NCI-H1048 (cell line): ENCODE measurements around the gene PRR23E.

Source experiments
- DNase-seq: peaks from one replicate; lab custom pipeline; 2025; lab: John Stamatoyannopoulos, UW

PRR23E gene, protein sequence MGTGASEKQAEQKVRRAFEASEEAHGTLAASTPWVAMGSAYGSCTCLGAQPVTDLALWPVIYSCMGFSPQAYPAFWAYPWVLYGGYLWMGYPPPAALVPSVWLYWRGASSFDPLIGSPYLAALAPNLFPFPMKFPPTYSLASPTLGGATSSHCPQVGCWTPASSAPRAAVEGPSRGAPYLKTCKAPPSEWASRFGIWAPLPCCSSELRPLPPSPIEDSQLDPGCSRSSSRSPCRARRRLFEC

DNA sequence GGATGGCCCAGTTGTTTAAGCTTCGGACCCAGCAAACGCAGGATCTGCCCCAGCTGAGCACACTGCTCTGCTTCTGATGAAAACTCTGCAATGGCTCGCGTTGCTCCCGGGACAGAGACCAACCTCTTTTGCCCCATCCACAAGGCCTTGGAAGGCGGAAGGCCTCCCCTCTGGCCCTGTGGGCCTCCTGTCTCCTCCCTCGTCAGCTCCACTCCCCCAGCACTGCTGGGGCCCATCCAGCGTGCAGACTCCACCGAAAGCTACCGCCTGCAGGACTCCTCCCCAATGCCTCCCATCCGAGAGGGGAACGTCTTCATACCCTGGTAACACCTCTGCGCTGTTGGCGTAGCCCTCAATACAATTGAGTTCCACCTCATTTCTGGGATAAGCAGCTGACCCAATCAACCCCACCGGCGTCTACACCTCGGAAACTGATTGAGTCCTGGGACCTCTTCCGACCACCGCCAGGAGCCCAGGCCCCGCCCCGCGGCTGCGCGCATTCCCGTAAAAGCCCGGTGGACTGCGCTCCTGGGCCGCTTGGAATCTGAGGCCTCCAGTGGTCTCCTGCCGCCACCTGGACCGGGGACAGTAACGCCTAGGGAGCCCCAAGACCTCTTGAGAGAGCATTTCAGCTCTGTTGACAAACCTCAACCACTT is at the start of gene PRR23E:
Gene PRR23E (plus strand): TSS at position 556 of the 657 bp plus-strand sequence. CDS start 3,555 bp downstream, outside the sequence.
- no peak for DNase-seq

DNA sequence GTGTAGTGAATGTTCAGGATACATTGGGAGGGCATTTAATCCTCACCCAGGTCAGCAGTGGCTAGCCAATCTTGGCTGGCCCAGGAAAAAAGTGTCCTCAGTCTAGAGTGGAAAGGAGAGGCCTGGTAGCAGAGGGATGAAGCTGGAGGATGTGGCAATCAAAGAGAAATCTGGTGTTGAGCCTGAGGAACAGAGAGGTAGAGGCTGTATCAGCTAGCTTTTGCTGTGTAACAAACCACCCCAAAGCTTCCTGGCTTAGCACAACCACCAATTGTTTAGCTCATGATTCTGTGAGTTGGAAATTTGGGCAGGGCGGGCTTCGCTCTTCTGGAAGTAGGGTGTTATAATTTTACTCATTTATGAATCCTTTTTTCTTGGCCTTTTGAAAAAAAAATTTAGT is 49.8 kb upstream of the PRR23E start:
- DNase-seq, result no peak

DNA sequence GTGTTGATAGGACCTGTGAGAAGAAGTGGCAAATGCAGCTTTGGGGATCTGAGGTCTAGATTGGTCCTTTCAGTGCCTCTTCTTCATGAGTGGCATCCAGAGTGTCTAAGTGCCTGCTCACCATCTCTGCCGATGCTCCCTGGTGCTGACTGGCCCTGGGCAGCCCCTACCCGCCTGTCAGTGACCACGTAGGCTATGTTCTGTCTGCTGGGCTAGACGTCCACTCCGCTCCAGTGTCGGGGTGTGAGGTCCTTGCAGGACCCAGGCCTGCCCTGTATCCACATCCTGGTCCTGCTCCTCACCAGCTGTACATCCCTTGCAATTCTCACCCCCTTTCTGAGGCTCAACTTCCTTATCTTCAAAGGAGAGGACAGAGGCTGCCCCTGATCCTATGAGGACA is 48.3 kb upstream of the PRR23E start:
- DNase-seq, result no peak

DNA sequence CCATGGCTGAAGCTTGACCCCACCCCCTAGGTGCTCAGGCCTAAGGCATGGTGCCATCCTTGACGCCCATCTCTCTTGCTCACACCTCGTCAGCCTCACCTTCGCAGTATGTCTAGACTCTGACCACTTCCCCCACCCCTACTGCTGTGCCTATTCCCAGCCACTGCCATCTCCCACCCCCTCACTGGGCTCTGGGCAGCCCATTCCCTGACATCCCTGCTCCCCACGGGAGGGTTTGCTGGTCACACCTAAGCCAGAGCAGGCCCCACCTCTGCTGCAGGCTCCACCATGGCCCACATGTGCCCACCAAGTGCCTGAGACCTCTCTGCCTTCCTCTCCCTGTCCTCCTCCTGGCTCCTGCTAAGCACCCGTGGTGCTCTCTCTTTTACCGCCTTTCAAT is 47.7 kb upstream of the PRR23E start:
- no peak for DNase-seq

DNA sequence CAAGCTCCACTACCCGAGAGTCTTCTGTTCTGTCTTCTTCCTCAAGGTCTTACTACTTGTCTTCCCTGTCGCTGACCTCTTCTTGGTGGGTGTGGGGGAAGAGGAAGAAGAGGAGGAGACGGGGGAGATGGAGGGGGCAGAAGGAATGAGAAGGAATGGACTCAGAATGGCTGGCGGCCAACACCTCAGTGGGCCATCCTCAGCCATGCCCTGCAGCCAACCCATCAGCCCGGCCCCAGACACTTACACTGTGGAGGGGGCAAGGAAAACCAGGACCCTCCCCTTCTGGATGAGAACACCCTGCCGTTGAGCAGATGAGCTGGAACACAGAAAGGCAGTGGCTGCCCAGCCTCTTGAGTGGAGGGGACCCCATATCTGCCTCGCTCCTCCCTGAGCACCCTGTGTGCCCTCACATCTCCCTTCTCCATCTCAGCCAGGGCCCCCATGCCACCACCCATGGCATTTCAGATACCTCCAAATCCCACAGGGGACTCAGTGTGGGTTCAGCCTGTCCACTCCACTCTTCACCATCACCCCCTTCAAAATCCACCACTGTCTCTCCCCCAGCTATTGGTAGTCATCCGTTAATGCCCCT is 45.5 kb upstream of the PRR23E start:
- DNase-seq, result no peak

DNA sequence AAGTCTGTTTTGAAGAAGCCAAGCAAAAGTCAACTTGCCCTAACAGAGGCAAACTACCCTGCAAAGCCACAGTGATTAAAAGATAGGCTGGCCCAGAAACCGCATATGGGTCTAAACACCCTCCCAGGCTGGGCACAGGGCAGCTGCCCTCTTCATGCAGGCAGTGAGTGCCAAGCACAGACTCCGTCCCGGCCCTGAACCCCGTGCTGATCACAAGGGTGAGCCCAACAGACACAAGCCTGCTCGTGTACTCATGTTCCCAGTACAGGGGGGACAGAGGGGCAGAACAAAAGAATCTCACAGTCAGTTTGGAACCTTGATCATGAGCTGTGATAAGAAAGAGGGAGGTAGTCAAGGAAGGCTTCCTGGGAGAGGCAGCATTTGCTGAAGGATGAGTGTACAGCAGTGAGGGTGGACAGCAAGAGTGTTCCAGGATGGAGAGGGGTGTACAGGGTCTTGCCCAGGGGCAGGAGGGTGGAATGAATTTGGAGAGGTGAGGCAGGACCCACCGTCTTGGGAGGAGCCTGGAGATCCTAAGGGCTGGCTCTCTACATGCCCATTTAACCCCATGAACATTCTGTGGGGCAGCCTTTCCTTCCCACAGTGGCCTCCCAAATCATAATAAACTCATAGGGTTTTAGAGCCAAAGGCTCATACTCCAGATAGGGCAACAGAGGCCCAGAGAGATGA is 43.2 kb upstream of the PRR23E start:
- no peak for DNase-seq

DNA sequence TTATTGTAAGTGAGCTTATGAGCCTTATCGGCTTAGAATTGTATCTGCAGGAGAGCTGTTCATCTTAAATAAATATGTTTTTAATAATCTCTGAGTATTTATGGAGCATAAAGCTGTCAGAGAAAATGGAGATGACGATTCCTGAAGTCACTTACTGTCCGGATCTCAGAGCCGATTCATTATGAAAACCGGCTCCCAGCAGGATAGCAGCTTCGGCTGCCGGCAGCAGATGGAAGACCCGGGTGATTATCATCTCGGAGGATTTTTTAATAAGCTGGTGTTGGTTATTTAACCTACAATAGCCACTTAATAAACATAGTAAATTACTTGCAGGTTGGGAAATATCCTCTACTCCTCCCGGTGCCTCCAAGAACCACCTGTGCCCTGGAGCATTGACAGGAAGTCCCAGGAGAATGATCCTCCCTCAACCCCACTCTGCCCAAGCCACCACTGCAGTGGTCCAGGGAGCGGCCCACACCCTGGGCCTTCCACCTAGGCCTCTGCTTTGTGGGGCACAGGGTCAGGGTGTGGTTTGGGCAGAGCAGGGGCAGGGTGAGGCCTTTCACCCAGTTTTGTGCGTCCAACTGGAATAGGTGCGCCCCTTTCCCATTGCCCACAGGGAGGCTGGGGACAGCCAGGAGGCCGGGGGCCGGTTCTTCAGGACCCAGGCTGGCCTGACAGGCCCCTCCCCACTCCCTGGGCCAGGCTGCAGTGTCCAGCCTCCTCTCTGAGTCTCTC is 42.2 kb upstream of the PRR23E start:
- DNase-seq, result no peak

DNA sequence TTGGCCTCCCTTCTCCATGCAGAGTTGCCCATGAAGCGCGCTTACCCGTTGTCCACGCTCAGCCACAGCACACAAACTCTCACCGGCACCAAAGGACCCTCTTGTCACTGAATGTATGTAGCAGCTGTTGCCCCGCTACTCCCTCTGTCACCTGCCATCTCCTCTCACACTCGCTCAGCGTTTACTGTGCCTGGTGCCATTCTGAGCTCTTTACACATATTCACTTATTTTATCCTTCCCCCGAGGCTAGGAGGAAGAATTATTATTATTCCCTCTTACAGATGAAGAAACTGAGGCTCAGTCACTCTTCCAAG is 41.7 kb upstream of the PRR23E start:
- DNase-seq, result no peak

DNA sequence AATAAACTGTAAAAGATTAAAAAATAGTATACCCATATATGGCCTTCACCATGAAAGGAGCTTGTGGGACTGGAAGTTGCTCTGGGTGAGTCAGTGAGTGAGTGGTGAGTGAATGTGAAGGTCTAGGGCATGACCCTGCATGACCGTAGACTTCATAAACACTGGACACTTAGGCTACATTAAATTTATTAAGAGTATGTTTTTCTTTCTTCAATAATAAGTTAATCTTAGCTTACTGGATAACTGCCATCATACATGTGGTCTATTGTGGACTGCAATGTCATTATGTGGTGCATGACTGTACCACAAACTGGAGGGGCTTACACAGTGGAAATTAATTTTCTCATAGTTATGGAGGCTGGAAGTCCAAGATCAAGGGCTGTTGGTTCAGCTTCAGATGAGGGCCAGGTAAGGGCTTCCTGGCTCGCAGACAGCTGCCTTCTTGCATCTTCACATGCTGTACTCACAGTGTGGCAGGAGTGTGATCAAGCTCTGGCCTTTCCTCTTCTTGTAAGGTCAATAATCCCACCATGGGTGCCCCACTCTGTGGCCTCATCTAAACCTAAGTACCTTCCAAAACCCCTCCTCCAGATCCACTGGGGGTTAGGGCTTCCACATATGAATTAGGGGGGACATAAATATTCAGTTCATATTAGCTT is 40.8 kb upstream of the PRR23E start:
- no peak for DNase-seq

DNA sequence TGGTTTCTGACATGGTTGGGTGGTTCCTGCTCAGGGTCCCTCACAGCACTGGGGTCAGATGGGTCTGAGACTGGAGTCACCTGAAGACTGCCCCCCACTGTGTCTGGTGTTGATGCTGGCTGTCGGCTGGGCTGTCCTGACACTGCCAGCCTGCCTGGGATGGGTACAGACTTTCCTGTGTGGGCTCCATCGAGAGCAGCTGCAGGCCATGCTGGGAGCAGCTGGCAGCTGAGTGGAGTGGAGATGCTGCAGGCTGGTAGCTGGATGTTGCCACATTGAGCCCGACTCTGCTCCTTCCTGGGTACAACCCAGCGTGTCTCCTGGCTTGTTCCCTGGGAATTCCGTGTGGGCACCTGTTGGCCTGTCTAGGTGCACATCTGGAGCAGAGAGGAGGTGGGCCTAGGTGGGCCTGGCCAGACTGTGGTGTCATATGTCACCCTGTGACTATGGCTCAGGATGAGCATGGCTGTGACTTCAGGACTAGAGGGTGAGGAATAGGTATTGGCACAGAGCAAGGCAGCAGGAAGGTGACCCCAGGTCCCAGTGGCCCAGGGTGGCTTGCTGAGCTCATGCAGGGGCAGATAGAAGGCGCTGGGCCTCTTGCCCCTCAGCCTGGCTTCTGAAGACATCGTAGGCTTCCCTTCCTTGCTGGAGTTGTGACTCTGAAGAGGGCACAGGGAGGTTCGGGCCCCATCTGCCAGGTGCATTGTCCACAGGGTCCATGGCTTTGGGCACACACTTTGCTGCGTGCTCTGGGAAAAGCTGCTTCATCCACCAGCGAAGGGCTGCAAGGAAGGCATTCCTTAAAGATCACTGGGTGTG is 40.0 kb upstream of the PRR23E start:
- no peak for DNase-seq

DNA sequence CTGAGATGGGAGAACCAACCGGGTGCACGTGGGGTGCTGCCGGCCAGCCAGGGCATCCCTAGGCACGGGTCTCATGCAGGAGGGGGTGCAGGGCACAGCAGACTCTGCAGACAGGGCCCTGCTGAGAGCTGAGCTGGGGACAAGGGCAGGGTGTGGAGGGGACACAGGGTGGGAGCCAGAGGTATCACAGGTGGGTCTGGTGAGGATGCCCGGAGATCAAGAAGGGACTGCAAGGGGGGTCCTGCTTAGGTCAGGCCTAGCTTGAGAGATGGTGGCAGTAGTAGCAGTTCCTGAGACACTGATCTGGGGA is 39.5 kb upstream of the PRR23E start:
- no peak for DNase-seq

DNA sequence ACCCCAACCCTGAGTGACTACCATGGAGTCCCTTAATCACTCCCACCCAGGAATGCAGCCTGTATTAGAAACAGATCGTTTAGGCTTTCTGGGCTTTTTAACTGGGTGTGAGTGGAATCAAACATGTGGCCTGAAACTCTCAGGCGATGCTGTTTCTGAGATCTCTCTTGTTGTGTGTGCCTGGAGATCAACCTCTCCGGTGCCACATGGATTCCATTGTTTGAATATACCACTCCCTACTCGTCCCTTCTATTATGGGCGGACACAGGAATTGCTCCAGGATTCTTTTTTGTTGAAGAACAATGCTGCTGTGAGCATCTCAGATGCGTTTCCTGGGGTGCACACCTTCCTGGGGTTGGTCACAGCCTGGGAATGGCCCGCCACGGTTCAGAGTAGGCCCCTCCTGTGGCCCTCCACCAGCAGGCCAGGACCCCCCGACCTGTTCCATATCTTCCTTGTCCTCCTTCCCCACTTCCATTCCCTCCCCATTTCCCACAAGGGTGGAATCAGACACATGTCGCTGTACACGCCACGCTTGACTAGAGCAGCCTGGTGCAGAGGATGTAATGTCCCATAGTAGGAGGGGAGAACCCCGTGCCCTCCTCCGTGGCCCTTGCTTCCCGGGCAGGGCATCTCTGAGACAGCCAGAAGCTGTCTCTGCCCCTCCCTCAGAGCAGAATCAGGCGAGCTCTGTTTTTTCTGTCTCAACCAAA is 36.4 kb upstream of the PRR23E start:
- no peak for DNase-seq

DNA sequence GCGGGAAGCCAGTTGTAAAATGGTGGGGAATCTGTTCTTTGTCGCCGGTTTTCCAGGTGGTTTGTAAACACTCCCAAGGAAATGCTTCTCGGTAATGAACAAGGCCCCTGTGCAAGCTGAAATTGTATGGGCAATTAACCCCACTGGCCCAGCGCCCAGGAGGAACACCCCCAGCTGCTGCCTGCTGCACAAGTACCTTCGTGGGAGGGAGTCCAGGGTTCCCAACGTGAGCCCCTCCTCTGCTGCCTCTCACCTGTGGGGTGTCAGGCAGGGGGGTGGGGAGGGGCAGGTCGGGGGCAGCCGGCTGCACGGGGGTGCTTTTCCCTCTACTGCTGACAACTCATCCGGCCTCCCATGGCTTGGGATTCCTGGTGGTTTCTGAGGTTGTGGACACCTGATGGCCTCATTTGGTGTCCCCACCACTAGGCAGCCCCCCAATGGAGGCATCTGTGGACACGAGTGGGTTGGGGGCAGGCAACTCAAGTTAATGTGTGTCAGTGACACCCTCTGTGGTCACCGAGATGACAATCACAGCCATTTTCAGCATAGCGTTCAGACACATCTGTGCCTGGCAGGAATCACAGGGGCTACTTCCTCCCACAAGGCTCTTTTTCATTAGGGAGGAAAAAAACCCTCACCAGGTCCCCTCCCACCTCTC is 35.6 kb upstream of the PRR23E start:
- no peak for DNase-seq

DNA sequence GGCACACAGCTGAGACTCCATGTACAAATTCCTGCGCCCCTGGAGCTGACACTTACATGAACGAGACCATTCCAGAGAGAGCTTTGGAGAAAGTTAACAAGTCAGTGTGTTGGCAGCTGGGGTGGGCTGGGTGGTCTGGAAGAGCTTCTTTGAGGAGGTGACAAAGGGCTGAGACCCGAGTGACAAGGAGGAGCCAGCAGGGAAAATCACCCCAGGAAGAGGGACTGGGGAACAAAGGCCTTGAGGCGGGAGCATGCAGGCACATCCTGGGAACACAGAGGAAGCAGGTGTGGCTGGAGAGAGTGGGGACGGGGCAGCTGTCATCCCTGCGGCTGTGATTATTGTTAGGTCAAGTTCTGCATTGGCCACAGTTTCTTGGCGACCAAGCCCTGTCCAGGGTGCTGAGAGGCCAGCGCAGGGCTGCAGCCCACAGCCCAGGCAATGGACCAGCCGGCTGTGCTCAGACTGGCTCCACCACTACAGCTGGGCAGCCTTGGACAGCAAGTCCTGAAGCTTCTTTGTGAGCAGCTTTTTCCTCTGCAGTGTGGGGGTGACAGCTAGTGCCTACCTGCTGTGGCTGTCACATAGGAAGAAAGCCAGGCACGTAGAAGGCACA is 34.2 kb upstream of the PRR23E start:
- DNase-seq, result no peak

DNA sequence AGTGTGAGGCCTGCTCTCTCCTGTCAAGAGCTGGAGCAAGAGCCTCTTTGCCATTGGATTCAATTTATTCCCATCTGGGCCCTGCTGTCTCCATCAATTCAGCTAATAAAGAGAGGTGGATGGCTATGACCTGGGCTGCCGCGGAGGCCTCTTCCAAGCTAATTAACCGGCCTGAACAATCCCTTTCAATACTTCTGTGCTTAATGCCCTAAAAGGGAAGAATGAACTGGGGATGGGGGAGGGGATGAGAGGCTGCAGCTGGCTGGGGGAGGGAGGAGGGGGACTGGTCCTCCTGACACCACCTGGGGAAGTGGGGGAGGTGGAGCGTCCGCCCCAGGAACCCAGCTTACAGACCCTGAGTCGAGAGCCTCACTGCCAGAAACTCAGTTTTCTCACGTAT is 33.4 kb upstream of the PRR23E start:
- no peak for DNase-seq

DNA sequence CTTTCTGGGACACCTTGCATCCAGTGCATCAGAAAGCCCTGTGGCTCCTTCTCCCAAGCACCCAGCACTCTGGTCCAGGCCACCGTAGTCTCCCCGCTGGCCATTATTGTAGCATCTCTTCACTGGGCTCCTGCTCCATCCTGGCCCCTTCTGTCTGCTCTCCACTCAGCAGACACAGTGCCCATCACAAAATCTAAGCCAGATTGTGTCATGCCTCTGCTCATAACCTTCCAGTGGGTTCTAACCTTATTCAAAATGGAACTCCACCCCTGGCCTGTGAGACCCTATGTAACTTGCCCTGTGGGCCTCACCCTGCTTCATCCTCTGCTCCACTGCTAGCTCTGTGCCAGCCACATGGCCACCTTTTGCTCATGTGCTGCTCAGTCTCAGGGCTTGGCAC is 31.7 kb upstream of the PRR23E start:
- no peak for DNase-seq

DNA sequence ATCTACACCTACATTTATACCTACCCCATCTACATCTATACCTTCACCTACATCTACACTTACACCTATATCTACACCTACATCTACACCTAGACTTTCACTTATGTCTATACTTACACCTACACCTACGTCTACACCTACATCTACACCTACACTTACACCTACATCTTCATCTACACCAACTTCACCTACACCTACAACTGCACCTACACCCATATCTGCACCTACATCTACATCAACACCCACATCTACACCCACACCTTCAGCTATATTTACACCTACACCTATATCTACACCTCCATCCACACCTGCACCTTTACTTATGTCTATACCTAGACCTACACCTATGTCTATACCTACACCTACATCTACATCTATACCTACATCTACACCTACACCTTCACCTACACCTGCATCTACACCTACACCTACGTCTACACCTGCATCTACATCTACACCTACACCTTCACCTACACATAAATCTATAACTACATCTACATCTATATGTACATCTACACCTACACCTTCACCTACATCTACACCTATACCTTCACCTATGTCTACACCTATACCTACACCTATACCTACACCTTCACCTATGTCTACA is 30.9 kb upstream of the PRR23E start:
- DNase-seq, result no peak

DNA sequence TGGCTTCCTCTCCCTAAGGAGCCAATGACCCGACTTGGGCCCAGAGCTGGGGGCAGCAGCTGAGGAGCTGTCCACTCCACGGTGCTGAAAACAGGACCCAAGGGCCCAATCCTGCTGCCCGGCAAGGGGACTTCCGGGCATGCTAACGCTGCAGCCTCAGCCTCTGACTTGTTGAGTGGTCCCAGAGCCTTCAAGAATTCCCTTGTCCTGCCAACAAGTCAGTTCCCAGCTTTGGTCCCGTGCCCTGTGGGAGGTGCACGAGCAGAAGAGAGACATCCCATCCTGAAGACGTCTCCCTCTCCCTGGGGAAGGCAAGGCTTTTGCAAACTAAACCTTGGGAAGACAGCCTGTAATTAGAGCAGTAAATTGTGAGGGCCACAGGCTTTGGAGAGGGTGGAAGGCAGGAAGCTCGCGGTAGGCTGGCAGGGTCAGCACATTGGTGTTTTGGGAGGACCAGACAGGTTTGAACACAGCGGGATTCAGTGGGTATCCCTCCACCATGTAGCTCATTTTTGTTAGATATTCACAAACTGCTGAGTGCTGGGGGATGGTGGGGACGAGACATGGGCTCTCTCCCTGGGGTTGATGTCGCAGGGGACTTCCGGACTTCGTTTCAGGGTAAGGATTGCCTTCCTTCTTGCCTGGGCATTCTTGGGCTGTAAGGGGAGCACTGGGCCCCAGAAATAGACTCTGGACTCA is 29.8 kb upstream of the PRR23E start:
- DNase-seq, result no peak

DNA sequence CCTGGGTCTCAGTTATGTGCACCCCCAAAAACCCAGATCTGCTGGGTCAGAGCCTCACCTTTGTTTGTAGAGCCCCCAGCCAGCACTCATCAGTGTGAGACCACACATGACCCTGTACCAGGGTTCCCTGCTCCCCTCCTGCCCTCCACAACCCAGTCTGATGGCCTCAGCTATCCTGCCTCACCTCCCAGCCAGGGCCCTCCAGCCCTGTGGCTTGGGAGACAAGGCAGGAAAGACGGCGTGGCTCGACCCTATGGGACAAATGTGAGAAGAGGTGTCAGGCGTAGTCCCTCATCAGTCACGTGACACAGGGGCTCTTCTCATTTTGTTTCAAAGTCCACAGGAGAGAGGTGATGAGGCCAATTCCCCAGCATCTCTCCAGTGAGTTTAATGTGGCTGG is 28.3 kb upstream of the PRR23E start:
- no peak for DNase-seq
